ENCODE measurements around the gene FAM98B. TPM values are rescaled to one million over a fixed set of nuclear protein-coding genes. Genes with fewer than 3 reads are reported as not detected.

The FAM98B gene
- total and polyA plus RNA-seq, 2 of the 8 experiments (the other 6 are each of a cell fraction or from before 2014, with no cell fraction given): 5.9 to 48.4 TPM

DNA sequence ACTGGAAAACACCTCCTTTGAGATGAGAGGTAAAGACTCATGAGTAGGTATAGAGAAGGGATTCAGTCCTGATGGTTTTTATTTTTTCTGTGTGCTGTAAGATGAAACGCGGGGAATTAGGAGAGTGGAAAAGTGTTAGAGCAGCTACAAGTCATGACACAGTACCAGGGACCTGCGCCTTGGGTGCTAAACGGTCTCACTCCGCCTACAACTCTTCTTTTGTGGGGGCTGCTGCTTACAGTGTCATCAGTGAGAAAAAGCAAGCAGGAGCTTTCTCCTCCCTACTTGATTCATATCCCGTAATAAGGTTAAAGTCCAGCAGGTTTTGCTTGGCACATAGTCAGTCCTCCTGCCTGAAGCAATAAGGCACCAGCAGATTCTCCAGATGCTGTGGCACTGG lies 71.6 kb downstream of the FAM98B start (continued):
- TF ChIP-seq SIN3A (conservative IDR thresholded peaks at IDR 0.05 in 1 of 2, IDR thresholded peaks at IDR 0.05 in 1 of 2; ENCODE audit: low read depth in 1 of 2, low read length in 2 of 2) (no peak), GTF2F1 (IDR thresholded peaks at IDR 0.05; ENCODE audit: borderline replicate concordance, low read depth, low read length) (no peak), KDM4A (IDR thresholded peaks at IDR 0.05; ENCODE audit: low read depth, low read length, severe bottlenecking) (no peak), EZH2 (IDR thresholded peaks at IDR 0.05; ENCODE audit: low read depth, low read length, severe bottlenecking) (no peak), TEAD4 (IDR thresholded peaks at IDR 0.05; ENCODE audit: low read depth, low read length) (no peak), TAF1 (IDR thresholded peaks at IDR 0.05; ENCODE audit: low read depth, low read length) (no peak), SP2 (IDR thresholded peaks at IDR 0.05; ENCODE audit: low read length) (no peak)
